Erythroblast (primary cell): ENCODE data around the gene FBXO48.

Experiments used
- DNase-seq, 2 experiments: peaks; one replicate each; lab custom pipeline; 2025; lab: John Stamatoyannopoulos, UW
- GATA1 ChIP-seq: IDR thresholded peaks from 2 replicates; pipeline ENCODE4 v1.6.1; 2011; ENCODE audit warnings: low read depth, mild to moderate bottlenecking, control low read depth, low read length, moderate library complexity
- POLR2A ChIP-seq: IDR thresholded peaks from 2 replicates; pipeline ENCODE4 v1.6.1; 2011; ENCODE audit warnings: mild to moderate bottlenecking, low read length

The FBXO48 gene

DNA sequence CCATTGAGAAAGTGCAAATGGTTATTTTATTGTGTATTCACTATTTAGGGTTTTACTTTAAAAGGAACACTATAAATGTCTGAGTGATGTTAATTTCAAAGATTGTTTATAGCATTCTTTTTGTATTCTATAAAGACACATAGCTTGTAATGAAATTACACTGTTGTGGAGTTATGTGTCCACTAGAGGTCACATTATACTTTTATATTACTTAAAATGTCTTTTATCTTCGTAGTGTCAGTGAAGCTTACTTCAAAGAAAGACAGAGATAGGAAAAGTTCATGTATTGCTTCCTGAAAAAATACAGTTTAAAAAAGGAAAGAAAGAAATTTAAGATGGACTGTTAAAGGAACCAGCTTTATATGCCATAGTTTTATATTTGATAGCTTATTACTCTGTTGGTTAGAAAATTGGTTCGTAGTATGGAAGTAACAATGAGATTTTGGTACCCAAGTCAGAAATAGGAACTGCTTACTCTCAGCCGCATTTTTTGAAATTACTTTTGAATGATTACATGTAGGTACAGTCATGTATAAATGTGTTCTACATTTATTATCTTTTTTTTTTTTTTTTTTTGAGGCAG, 20.8 kb upstream of the FBXO48 start:
- TF ChIP-seq GATA1 (no peak), POLR2A (no peak)
- peak; percentile 27 to 47 for DNase-seq

- DNase-seq = no peak
- no peak for TF ChIP-seq POLR2A
- TF ChIP-seq GATA1 = no peak
Measured at GRCh38 chr2:68483011-68483410, 15.9 kb upstream of the FBXO48 start.

DNA sequence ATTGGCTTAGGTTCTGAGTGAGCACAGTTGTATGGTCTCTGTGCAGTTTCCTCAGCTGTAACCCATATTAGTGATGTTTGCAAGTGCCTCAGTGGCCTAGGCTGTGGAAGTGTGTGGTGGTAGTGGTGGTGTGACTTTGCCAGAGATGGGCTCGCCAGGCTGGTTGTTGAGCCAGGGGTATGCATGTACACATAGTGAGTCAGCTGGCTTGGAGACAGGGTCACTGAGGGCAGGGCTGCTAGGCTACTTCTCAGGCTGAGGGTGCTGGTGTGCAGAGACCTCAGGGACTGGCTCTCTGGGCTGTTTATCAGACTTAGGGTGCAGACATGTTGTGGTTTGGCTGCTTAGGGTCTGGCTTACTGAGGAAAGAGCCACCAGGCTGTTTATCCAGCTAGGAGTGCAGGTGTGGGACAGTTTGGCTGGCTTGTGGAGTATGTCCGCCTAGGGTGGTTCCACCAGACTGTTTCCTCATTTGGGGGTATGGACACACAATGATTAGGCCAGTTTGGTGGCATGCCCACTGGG, 15.3 kb upstream of the FBXO48 start:
- TF ChIP-seq POLR2A = no peak
- no peak for TF ChIP-seq GATA1
- DNase-seq = no peak

- no peak for TF ChIP-seq GATA1
- no peak for TF ChIP-seq POLR2A
- DNase-seq = no peak
Measured at GRCh38 chr2:68478688-68479087, 11.6 kb upstream of the FBXO48 start.

DNA sequence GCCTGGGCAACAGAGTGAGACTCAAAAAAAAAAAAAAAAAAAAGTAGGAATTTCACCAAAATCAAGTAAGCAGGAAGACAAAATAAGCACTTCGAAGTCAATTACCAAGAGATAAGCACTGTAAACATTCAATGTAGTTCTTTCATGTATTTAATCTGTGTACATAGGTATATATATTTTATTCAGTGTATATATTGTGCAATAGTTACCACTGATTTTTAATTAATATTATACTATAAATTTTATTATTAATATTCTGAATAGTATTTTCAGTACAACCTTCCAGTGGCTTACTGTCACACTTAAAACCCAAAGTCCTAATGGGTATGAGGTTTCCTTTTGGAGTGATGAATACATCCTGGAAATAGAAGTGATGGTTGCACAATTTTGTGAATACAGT, 9.4 kb upstream of the FBXO48 start:
- TF ChIP-seq POLR2A (no peak), GATA1 (no peak)
- no peak for DNase-seq

DNA sequence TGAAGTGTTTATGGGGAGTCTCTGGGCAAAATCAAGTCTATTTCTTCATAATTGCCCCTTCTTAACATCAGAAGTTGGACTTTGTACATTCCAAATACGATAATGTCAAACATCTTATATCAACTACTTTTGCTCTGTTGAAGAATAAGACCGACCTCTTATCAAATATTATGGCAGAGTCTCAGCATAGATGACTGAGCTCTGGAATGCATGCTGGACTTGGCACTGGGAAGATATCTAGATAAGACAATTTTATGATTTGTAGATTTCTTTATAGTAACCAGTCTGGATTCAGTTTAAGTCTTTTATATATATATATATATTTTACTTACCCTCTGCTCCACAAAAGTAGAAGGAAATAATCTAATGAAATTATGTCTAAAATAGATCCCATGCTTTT, 8.5 kb upstream of the FBXO48 start:
- no peak for DNase-seq
- TF ChIP-seq POLR2A (no peak), GATA1 (no peak)

GRCh38 chr2:68475110-68475509, 8.0 kb upstream of the FBXO48 start:
- DNase-seq = peak in 1 of 2 experiments; percentile 33
- TF ChIP-seq POLR2A = no peak
- no peak for TF ChIP-seq GATA1

GRCh38 chr2:68472796-68473414, 5.8 kb upstream of the FBXO48 start:
- TF ChIP-seq POLR2A = no peak
- no peak for TF ChIP-seq GATA1
- no peak for DNase-seq

- no peak for DNase-seq
- no peak for TF ChIP-seq GATA1
- no peak for TF ChIP-seq POLR2A
Measured at GRCh38 chr2:68471385-68471784, 4.3 kb upstream of the FBXO48 start.

- TF ChIP-seq POLR2A = no peak
- no peak for DNase-seq
Measured at GRCh38 chr2:68469935-68470334, 2.8 kb upstream of the FBXO48 start.

DNA sequence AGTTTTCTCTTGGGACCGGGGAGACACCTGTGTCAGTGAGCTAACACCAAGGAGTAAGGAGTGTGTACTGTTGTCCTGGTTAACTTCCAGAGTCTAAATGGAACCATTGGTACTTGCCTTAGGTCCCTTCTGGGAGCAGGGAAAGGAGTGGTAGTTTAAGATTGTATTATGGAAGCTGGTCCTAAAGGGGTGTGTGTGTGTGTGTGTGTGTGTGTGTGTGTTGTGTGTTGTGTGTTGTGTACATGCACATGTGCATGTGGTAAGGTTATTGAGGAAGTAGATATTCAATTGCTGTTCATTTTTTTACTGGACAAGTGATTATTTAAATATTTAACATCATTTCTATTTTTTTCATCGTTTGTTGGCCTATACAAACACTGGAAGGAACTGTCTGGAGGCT, 1.7 kb upstream of the FBXO48 start:
- TF ChIP-seq POLR2A = no peak
- TF ChIP-seq GATA1 = no peak
- no peak for DNase-seq

- no peak for DNase-seq
Measured at GRCh38 chr2:68466778-68467076, 367 bp downstream of the FBXO48 start.

DNA sequence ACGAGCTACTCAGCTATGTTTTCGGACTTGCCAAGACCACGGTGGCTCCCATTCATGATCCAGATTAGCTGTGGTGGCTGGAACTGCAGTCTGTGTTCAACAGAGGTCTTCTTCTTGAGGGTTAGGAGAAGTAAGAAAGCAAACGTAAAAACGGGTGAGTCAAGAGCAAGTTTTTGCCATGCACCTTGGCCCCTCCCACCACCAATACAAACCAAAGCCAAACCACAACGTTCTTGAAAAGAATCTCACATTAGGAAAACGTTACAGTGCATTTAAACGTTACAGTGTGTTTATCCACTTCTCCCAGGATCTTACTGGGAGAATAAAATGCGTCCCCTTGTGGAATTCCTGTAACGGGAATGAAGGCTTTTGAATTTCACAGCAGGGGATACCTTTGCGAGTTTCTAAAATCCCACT, 725 bp downstream of the FBXO48 start:
- TF ChIP-seq POLR2A (no peak), GATA1 (no peak)
- peak; percentile 37 to 52 for DNase-seq

More at GRCh38 chr2:68466778-68467076, 367 bp downstream of the FBXO48 start:
- TF ChIP-seq GATA1 = no peak
- TF ChIP-seq POLR2A = no peak

GRCh38 chr2:68465081-68465916, 1.8 kb downstream of the FBXO48 start:
- TF ChIP-seq POLR2A (no peak), GATA1 (no peak)
- peak; percentile 52 to 70 for DNase-seq
